Esophagus muscularis mucosa (tissue), 4 donors: Measurements from ENCODE around the gene PTMS. TPM values are rescaled to one million over a fixed set of nuclear protein-coding genes. Genes with fewer than 3 reads are reported as not detected.
A peak's percentile ranks its signal among the peaks of the same experiment; 100 is the strongest.

ENCODE experiments used
- DNase-seq: peaks from one replicate; pipeline ENCODE4 v3.0.0-alpha.2; 2017; ENCODE audit errors: extremely low spot score
- H3K27ac ChIP-seq, 4 donors: fragments of 200-600 bp; sonication (generic); replicated peaks in 1 of 4; 1 replicate in 3 of 4; 2 replicates in 1 of 4; pipeline ENCODE4 v1.5.1; 2016 to 2019; ENCODE audit warnings: mild to moderate bottlenecking in 1 of 4
- H3K27me3 ChIP-seq, 4 donors: fragments of 200-600 bp; sonication (generic); one replicate each; pipeline versions ENCODE4 v1.5.1 to v1.6.0; 2016 to 2019
- H3K36me3 ChIP-seq, 4 donors: fragments of 200-600 bp; sonication (generic); one replicate each; pipeline ENCODE4 v1.5.1; 2016 to 2019
- H3K4me1 ChIP-seq, 4 donors: fragments of 200-600 bp; sonication (generic); one replicate each; pipeline ENCODE4 v1.5.1; 2016 to 2019
- H3K4me3 ChIP-seq, 4 donors: fragments of 200-600 bp; sonication (generic); 1 replicate in 2 of 4; 2 replicates in 2 of 4; pipeline ENCODE4 v1.5.1; 2016 to 2019; ENCODE audit warnings: mild to moderate bottlenecking in 4 of 4, moderate library complexity in 1 of 4
- H3K9me3 ChIP-seq, 4 donors: fragments of 200-600 bp; sonication (generic); 1 replicate in 3 of 4; 2 replicates in 1 of 4; pipeline ENCODE4 v1.5.1; 2016 to 2019
- CTCF ChIP-seq, 3 experiments: fragments of 200-600 bp in 2 of 3; fragments of 450-650 bp in 1 of 3; sonication (generic) in 2 of 3; IDR thresholded peaks; one replicate each; pipeline ENCODE4 v1.5.1; 2017 to 2019; ENCODE audit warnings: antibody characterized with exemption in 3 of 3, mild to moderate bottlenecking in 2 of 3, moderate library complexity in 1 of 3
- EP300 ChIP-seq: sonication (generic); formaldehyde crosslinking; IDR thresholded peaks from one replicate; pipeline ENCODE4 v1.6.1; 2017; ENCODE audit warnings: antibody characterized with exemption
- POLR2A ChIP-seq: fragments of 450-650 bp; IDR thresholded peaks from one replicate; pipeline ENCODE4 v1.6.1; 2017; ENCODE audit warnings: antibody characterized with exemption, moderate library complexity, mild to moderate bottlenecking, low read depth
- POLR2AphosphoS5 ChIP-seq, 2 donors: sonication (generic); formaldehyde crosslinking; IDR thresholded peaks; one replicate each; pipeline ENCODE4 v1.6.1; 2017; ENCODE audit warnings: antibody characterized with exemption in 2 of 2
- WGBS: methylation state at CpG from one replicate; pipeline ENCODE4 v1.1.5; 2018; 5-methylcytosine and 5-hydroxymethylcytosine counted together
- intact Hi-C: fragments of 100-400 bp; cut with DNase I; formaldehyde crosslinking; loops from one replicate; pipeline ENCODE4 v1.15.1; 2023
- total RNA-seq, 4 donors: library from RNA; depleted of rRNA; stranded (reverse); fragments of >200 nt; gene quantifications; one replicate each; pipeline versions ENCODE4 v1.1.0 to v1.2.1, GENCODE V29; 2016

The PTMS gene
- total RNA-seq, 4 donors from 2014 or later = 256 to 419 (median 338) TPM

- H3K27me3 ChIP-seq = no peaks in the 10 kb centered on the region
- H3K4me1 ChIP-seq = peaks cover 7 to 22% (median 15%) of the 10 kb centered on the region in 4 donors
- H3K9me3 ChIP-seq = no peaks in the 10 kb centered on the region
- no peak for DNase-seq
- WGBS = 16% methylated on average over 9 of the region's 10 CpGs
- peak overlapping the region; percentile 79 to 91 (median 87) for H3K27ac ChIP-seq
- peak overlapping the region; percentile 63 to 71 (median 65) for H3K4me3 ChIP-seq
- intact Hi-C loops = loop anchor here (5.0 kb wide), 1 partner anchor 62 kb away; the partner anchor contains the start of gene ING4
- TF ChIP-seq EP300 = no peak
- TF ChIP-seq POLR2AphosphoS5 (IDR thresholded peaks at IDR 0.05) = no peak
- TF ChIP-seq POLR2A = no peak
- TF ChIP-seq CTCF (IDR thresholded peaks at IDR 0.05) = no peak
- H3K36me3 ChIP-seq = peaks cover 11 to 39% (median 21%) of the 10 kb centered on the region in 4 donors
Observed at GRCh38 chr12:6724409-6724797, 41.8 kb upstream of the PTMS start.

- Histone ChIP-seq H3K4me1 (peaks cover 7 to 22% (median 15%) of the 10 kb centered on the region in 4 donors), H3K36me3 (peaks cover 20 to 49% (median 31%) of the 10 kb centered on the region in 4 donors), H3K27ac (no peak overlapping the region), H3K9me3 (no peaks in the 10 kb centered on the region), H3K4me3 (no peak overlapping the region), H3K27me3 (no peaks in the 10 kb centered on the region)
- TF ChIP-seq CTCF (IDR thresholded peaks at IDR 0.05) (no peak), POLR2AphosphoS5 (IDR thresholded peaks at IDR 0.05) (no peak), EP300 (no peak), POLR2A (no peak)
- 90% methylated on average over 7 of the region's 7 CpGs for WGBS
- intact Hi-C loops = no loop called here
- no peak for DNase-seq
Observed at GRCh38 chr12:6725350-6725749, 40.8 kb upstream of the PTMS start.

GRCh38 chr12:6729186-6729585 is 37.0 kb upstream of the PTMS start:
- peaks cover 37 to 83% (median 57%) of the 10 kb centered on the region in 4 donors for H3K36me3 ChIP-seq
- TF ChIP-seq POLR2A (no peak), POLR2AphosphoS5 (IDR thresholded peaks at IDR 0.05) (no peak), CTCF (IDR thresholded peaks at IDR 0.05) (no peak), EP300 (no peak)
- peaks cover 7 to 21% (median 14%) of the 10 kb centered on the region in 4 donors for H3K4me1 ChIP-seq
- H3K9me3 ChIP-seq = no peaks in the 10 kb centered on the region
- H3K27ac ChIP-seq = no peak overlapping the region
- WGBS = 91% methylated on average over 17 of the region's 18 CpGs
- DNase-seq = no peak
- intact Hi-C loops = no loop called here
- no peaks in the 10 kb centered on the region for H3K27me3 ChIP-seq
- H3K4me3 ChIP-seq = no peak overlapping the region

GRCh38 chr12:6730169-6730568 is 36.0 kb upstream of the PTMS start:
- no peaks in the 10 kb centered on the region for H3K9me3 ChIP-seq
- peaks cover 37 to 91% (median 60%) of the 10 kb centered on the region in 4 donors for H3K36me3 ChIP-seq
- TF ChIP-seq CTCF (IDR thresholded peaks at IDR 0.05) (no peak), POLR2A (no peak), POLR2AphosphoS5 (IDR thresholded peaks at IDR 0.05) (no peak), EP300 (no peak)
- H3K27ac ChIP-seq = no peak overlapping the region
- H3K4me1 ChIP-seq = peaks cover 0 to 12% (median 4%) of the 10 kb centered on the region in 4 donors
- WGBS = 91% methylated on average over 8 of the region's 8 CpGs
- no peaks in the 10 kb centered on the region for H3K27me3 ChIP-seq
- no peak overlapping the region for H3K4me3 ChIP-seq
- intact Hi-C loops = no loop called here
- no peak for DNase-seq
